Activated T-cell treated with anti-CD3 and anti-CD28 coated beads, Interleukin-2, amount 50 U/mL, for 24 hours (primary cell): ENCODE measurements around the gene ENPEP.
"Not testable (repeated sequence)": the region's sequence is repeated elsewhere in the genome, so short reads cannot be mapped to it uniquely, and the experiment has no call there.

Source experiments
- DNase-seq: peaks from one replicate; pipeline ENCODE4 v3.0.0-alpha.2; 2020
- H3K27ac Mint-ChIP-seq: 2 replicates; pipeline ENCODE4 v1.8.0; 2020; ENCODE audit warnings: mild to moderate bottlenecking, mixed read lengths
- H3K27me3 Mint-ChIP-seq: 2 replicates; pipeline ENCODE4 v1.8.0; 2020; ENCODE audit warnings: mixed read lengths
- H3K36me3 Mint-ChIP-seq: 2 replicates; pipeline ENCODE4 v1.8.0; 2020; ENCODE audit warnings: low read depth, mixed read lengths
- H3K4me1 Mint-ChIP-seq: 2 replicates; pipeline ENCODE4 v1.8.0; 2020; ENCODE audit warnings: low read depth, mixed read lengths
- H3K4me3 Mint-ChIP-seq: 2 replicates; pipeline ENCODE4 v1.8.0; 2020; ENCODE audit warnings: mild to moderate bottlenecking, moderate library complexity, mixed read lengths
- H3K9me3 Mint-ChIP-seq: 2 replicates; pipeline ENCODE4 v1.8.0; 2020; ENCODE audit warnings: mixed read lengths

Gene ENPEP

GRCh38 chr4:110518889-110519490 lies 43.0 kb downstream of the ENPEP start:
- Mint-ChIP-seq H3K36me3 (no peaks in the 10 kb centered on the region), H3K4me1 (peaks cover 16% of the 10 kb centered on the region), H3K4me3 (no peak overlapping the region), H3K9me3 (no peaks in the 10 kb centered on the region), H3K27ac (no peak overlapping the region), H3K27me3 (peaks cover 13% of the 10 kb centered on the region)
- no peak for DNase-seq

DNA sequence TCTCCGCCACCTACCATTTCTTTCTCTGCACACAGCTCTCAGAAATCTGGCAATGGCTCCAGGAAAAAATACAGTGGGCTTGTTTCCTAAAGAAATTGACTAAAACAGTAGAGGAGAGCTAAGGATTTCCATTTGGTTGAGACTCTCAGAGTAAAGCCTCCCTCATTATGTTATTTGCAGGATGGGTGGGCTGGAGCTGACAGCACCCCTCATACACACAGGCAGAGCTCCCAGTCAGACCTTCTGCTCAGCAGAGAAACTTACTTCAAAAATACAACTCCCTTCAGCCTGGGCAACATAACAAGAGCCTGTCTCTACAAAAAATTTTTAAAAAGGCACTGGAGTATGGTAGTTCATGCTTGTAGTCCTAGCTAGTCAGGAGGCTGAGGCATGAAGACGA lies 44.9 kb downstream of the ENPEP start:
- no peaks in the 10 kb centered on the region for H3K9me3 Mint-ChIP-seq
- H3K27me3 Mint-ChIP-seq: peaks cover 16% of the 10 kb centered on the region
- no peaks in the 10 kb centered on the region for H3K36me3 Mint-ChIP-seq
- H3K4me1 Mint-ChIP-seq: peaks cover 6% of the 10 kb centered on the region
- no peak overlapping the region for H3K27ac Mint-ChIP-seq
- no peak for DNase-seq
- H3K4me3 Mint-ChIP-seq: no peak overlapping the region

DNA sequence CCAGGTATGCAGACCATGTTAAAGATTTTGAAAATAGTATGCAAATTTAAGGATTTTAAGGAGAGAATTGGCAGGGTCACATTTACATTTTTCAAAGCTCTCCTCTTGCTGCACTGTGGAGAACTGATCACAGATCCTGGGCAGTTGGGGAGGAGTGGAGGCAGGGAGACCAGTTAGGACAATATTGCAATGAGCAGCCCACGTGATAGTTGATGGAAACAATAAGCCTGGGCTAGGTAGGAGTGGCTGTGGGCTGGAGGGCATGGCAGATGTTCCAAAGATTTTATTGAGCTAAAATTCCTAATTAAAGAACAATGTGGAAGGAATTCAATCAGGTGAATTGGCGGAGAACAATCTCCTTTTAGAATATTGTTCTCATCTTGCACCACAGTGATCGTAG lies 50.6 kb downstream of the ENPEP start:
- H3K36me3 Mint-ChIP-seq: no peaks in the 10 kb centered on the region
- peaks cover 14% of the 10 kb centered on the region for H3K27me3 Mint-ChIP-seq
- no peak for DNase-seq
- H3K9me3 Mint-ChIP-seq: no peaks in the 10 kb centered on the region
- peaks cover 15% of the 10 kb centered on the region for H3K4me1 Mint-ChIP-seq
- H3K27ac Mint-ChIP-seq: peak overlapping the region; percentile 23
- no peak overlapping the region for H3K4me3 Mint-ChIP-seq

DNA sequence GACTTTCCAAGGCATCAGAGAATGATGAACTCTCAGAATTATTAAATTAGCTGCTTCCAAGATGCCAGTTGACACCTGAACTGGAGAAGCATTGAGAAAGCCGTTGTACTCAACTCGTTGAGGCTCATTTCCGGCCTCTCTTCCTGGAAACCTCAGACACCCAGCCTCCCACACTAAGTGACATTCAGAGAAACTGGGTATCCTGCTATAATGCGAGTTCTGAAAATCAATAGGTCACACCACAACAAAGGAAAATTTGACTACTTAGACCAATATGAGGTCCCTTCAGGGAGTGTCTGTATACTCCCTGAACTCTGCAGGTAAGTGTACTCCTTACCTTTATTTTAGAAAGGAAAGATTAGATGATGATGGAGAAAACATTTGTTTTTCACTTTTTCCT lies 51.2 kb downstream of the ENPEP start:
- no peak overlapping the region for H3K27ac Mint-ChIP-seq
- H3K27me3 Mint-ChIP-seq: peaks cover 13% of the 10 kb centered on the region
- peaks cover 15% of the 10 kb centered on the region for H3K4me1 Mint-ChIP-seq
- no peak for DNase-seq
- H3K9me3 Mint-ChIP-seq: no peaks in the 10 kb centered on the region
- H3K36me3 Mint-ChIP-seq: no peaks in the 10 kb centered on the region
- no peak overlapping the region for H3K4me3 Mint-ChIP-seq

DNA sequence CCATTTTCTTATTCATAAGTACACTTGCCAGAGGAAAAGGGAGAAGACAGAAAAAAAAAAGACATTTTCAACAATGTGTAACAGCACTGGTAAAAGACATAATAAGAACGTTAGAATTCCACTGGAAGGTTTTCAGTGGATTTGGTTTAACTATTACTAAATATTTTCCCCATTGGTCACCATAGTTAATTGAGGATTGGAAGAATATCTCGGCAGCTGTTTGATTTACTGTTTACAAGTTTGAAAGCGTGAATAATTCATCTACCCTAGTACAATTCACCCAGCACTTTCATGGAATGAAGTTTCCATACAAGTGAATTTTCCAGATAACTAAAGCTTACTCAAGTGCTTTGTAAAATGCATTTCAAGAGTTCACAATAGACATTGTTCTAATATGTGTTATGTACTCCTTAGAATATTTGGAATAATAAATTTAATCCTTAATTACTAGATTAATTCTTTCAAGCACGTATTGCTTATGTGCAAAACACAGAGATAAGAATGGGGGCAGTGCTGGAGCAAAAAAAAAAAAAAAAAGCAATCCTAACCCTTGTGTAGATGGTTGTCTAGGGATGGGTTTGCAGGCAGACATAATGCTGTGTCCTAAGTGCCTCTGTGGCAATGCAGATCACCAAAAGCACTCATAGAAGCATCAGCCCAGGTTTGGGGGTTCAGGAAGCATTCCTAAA lies 57.1 kb downstream of the ENPEP start:
- DNase-seq: no peak
- peaks cover 3% of the 10 kb centered on the region for H3K4me1 Mint-ChIP-seq
- H3K36me3 Mint-ChIP-seq: no peaks in the 10 kb centered on the region
- no peak overlapping the region for H3K27ac Mint-ChIP-seq
- peaks cover 27% of the 10 kb centered on the region for H3K27me3 Mint-ChIP-seq
- H3K9me3 Mint-ChIP-seq: no peaks in the 10 kb centered on the region
- no peak overlapping the region for H3K4me3 Mint-ChIP-seq

- peaks cover 3% of the 10 kb centered on the region for H3K4me1 Mint-ChIP-seq
- H3K27me3 Mint-ChIP-seq: peaks cover 31% of the 10 kb centered on the region
- no peaks in the 10 kb centered on the region for H3K36me3 Mint-ChIP-seq
- no peaks in the 10 kb centered on the region for H3K9me3 Mint-ChIP-seq
- DNase-seq: no peak
- H3K4me3 Mint-ChIP-seq: no peak overlapping the region
- H3K27ac Mint-ChIP-seq: no peak overlapping the region
These were observed 57.6 kb downstream of the ENPEP start for GRCh38 chr4:110533590-110533910.

DNA sequence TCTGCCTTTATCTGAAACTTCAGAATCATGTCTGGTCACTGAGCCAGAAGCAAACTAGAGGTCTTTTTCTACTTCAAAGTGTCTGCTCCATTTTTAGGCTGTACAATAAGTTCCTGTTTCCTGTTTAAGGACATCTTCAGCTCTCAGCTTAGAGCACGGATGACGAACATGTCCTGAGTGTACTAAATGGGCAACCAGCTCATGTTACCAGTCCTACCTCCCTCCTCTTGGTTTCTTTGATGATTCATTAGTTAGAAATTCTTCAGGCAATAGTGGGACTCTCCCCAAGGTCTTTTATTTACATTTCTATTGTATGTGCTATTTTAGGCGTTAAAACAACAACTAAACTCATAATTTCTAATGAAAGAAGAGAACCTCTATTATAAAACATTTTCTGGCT lies 58.0 kb downstream of the ENPEP start:
- Mint-ChIP-seq H3K36me3 (no peaks in the 10 kb centered on the region), H3K27ac (no peak overlapping the region), H3K9me3 (no peaks in the 10 kb centered on the region), H3K4me3 (no peak overlapping the region), H3K27me3 (peaks cover 33% of the 10 kb centered on the region), H3K4me1 (peaks cover 3% of the 10 kb centered on the region)
- DNase-seq: no peak

GRCh38 chr4:110540581-110540980 lies 64.6 kb downstream of the ENPEP start:
- Mint-ChIP-seq H3K27me3 (peaks cover 30% of the 10 kb centered on the region), H3K4me3 (no peak overlapping the region), H3K36me3 (no peaks in the 10 kb centered on the region), H3K9me3 (no peaks in the 10 kb centered on the region), H3K27ac (no peak overlapping the region), H3K4me1 (no peaks in the 10 kb centered on the region)
- DNase-seq: no peak

- no peaks in the 10 kb centered on the region for H3K9me3 Mint-ChIP-seq
- no peaks in the 10 kb centered on the region for H3K36me3 Mint-ChIP-seq
- no peak overlapping the region for H3K4me3 Mint-ChIP-seq
- H3K4me1 Mint-ChIP-seq: no peaks in the 10 kb centered on the region
- DNase-seq: no peak
- no peak overlapping the region for H3K27ac Mint-ChIP-seq
- peaks cover 31% of the 10 kb centered on the region for H3K27me3 Mint-ChIP-seq
These were observed 65.1 kb downstream of the ENPEP start for GRCh38 chr4:110540982-110541451.

- no peaks in the 10 kb centered on the region for H3K9me3 Mint-ChIP-seq
- no peaks in the 10 kb centered on the region for H3K36me3 Mint-ChIP-seq
- no peak overlapping the region for H3K27ac Mint-ChIP-seq
- H3K27me3 Mint-ChIP-seq: peaks cover 14% of the 10 kb centered on the region
- no peaks in the 10 kb centered on the region for H3K4me1 Mint-ChIP-seq
- DNase-seq: no peak
- no peak overlapping the region for H3K4me3 Mint-ChIP-seq
These were observed 67.6 kb downstream of the ENPEP start for GRCh38 chr4:110543577-110543976.

DNA sequence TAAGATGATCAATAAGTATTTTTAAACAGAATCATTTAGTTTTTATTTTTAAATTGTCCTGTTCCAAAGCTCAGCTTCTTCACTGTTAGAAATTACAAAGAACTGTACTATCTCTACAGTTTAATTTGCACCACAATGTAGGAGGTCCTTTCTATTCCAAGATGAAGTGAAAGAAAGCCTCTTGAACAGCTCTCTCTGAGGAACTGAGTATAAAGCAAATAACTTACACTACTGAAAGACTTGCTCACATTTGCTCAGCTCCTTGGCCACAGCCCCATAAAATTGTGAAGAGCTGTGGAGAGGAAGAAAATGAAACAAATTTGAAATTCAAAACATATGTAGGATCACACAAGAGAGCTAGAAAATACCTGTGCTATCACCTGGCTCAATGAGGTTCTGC lies 68.6 kb downstream of the ENPEP start:
- Mint-ChIP-seq H3K4me3 (no peak overlapping the region), H3K4me1 (no peaks in the 10 kb centered on the region), H3K27ac (no peak overlapping the region), H3K36me3 (no peaks in the 10 kb centered on the region), H3K9me3 (no peaks in the 10 kb centered on the region), H3K27me3 (peaks cover 16% of the 10 kb centered on the region)
- DNase-seq: no peak

GRCh38 chr4:110550260-110550659 lies 74.3 kb downstream of the ENPEP start:
- Mint-ChIP-seq H3K4me1 (no peaks in the 10 kb centered on the region), H3K9me3 (no peaks in the 10 kb centered on the region)

DNA sequence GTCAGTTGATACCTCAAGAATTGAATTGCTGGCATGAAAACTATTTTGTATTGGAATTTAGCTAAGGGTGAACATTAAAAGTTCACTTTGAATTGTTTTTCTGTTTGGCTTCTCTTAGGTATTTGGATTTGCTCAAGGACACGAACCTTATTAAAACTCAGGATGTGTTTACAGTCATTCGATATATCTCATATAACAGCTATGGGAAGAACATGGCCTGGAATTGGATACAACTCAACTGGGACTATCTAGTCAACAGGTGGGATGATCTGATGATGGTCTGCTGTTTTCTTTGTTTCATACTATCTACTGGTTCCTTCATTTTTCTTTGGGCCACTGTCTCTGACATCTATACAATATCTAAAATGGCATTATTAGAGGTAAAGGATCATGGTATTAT lies 77.2 kb downstream of the ENPEP start:
- Mint-ChIP-seq H3K36me3 (no peaks in the 10 kb centered on the region), H3K9me3 (no peaks in the 10 kb centered on the region), H3K4me1 (no peaks in the 10 kb centered on the region), H3K27me3 (peaks cover 17% of the 10 kb centered on the region), H3K4me3 (no peak overlapping the region), H3K27ac (no peak overlapping the region)
- DNase-seq: no peak

More at GRCh38 chr4:110550260-110550659, 74.3 kb downstream of the ENPEP start:
- H3K4me3 Mint-ChIP-seq: no peak overlapping the region
- no peak overlapping the region for H3K27ac Mint-ChIP-seq
- H3K27me3 Mint-ChIP-seq: peaks cover 15% of the 10 kb centered on the region
- no peak for DNase-seq
- no peaks in the 10 kb centered on the region for H3K36me3 Mint-ChIP-seq

DNA sequence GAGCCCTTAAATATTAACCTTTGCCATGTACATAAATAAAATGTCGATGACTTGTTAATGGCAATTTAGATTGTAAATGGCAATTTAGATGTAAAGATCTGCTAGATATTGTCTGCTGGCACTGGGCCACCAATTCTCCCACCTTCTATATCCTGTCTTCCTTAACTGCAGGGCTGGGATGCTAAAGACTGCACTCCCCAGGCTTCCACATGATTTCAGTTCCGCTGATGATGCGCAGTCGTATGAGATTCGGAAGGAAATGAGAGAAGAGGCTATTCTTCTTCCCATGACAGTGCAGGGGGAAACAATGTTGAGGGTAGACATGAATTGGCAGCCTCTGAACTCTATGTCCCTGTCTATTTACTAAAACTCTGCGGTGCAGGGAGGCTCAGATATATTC lies 91.3 kb downstream of the ENPEP start:
- Mint-ChIP-seq H3K4me3 (no peak overlapping the region), H3K36me3 (no peaks in the 10 kb centered on the region), H3K27ac (no peak overlapping the region), H3K27me3 (peaks cover 29% of the 10 kb centered on the region), H3K9me3 (peaks cover under 1% of the 10 kb centered on the region), H3K4me1 (no peaks in the 10 kb centered on the region)
- DNase-seq: no peak

- H3K4me3 Mint-ChIP-seq, H3K9me3 Mint-ChIP-seq, H3K4me1 Mint-ChIP-seq, H3K27me3 Mint-ChIP-seq, DNase-seq, H3K36me3 Mint-ChIP-seq, H3K27ac Mint-ChIP-seq: not testable (repeated sequence)
These were observed 100.7 kb downstream of the ENPEP start for GRCh38 chr4:110576696-110577095.
